ENCODE measurements around the gene DGLUCY.
"Not testable (repeated sequence)": the region's sequence is repeated elsewhere in the genome, so short reads cannot be mapped to it uniquely, and the experiment has no call there.

The DGLUCY gene

GRCh38 chr14:91108941-91109611 lies 4.8 kb upstream of the DGLUCY start:
- peak; percentile 22 for DNase-seq (ENCODE audit: low read depth)

- DNase-seq (ENCODE audit: low read depth) = no peak
These were observed 2.4 kb upstream of the DGLUCY start for GRCh38 chr14:91111443-91111842.

- no peak for DNase-seq (ENCODE audit: low read depth)
These were observed 1.7 kb upstream of the DGLUCY start for GRCh38 chr14:91112194-91112593.

GRCh38 chr14:91114079-91115065 lies 499 bp downstream of the DGLUCY start:
- DNase-seq (ENCODE audit: low read depth) = peak; percentile 43

GRCh38 chr14:91115986-91116770 lies 2.3 kb downstream of the DGLUCY start:
- DNase-seq (ENCODE audit: low read depth) = no peak

- DNase-seq (ENCODE audit: low read depth) = no peak
These were observed 3.2 kb downstream of the DGLUCY start for GRCh38 chr14:91116913-91117588.

- DNase-seq (ENCODE audit: low read depth) = no peak
These were observed 4.1 kb downstream of the DGLUCY start for GRCh38 chr14:91117960-91118359.

- no peak for DNase-seq (ENCODE audit: low read depth)
These were observed 4.7 kb downstream of the DGLUCY start for GRCh38 chr14:91118511-91119068.

GRCh38 chr14:91119556-91120311 lies 5.9 kb downstream of the DGLUCY start:
- DNase-seq (ENCODE audit: low read depth) = no peak

- DNase-seq (ENCODE audit: low read depth) = no peak
These were observed 9.3 kb downstream of the DGLUCY start for GRCh38 chr14:91123201-91123600.

- DNase-seq (ENCODE audit: low read depth) = not testable (repeated sequence)
These were observed 10.8 kb downstream of the DGLUCY start for GRCh38 chr14:91124406-91125270.

GRCh38 chr14:91125271-91125660 lies 11.4 kb downstream of the DGLUCY start:
- no peak for DNase-seq (ENCODE audit: low read depth)

- no peak for DNase-seq (ENCODE audit: low read depth)
These were observed 11.9 kb downstream of the DGLUCY start for GRCh38 chr14:91125801-91126200.

- no peak for DNase-seq (ENCODE audit: low read depth)
These were observed 12.9 kb downstream of the DGLUCY start for GRCh38 chr14:91126761-91127160.

- no peak for DNase-seq (ENCODE audit: low read depth)
These were observed 13.5 kb downstream of the DGLUCY start for GRCh38 chr14:91127401-91127801.

- DNase-seq (ENCODE audit: low read depth) = no peak
These were observed 14.1 kb downstream of the DGLUCY start for GRCh38 chr14:91127924-91128323.

GRCh38 chr14:91128699-91129098 lies 14.8 kb downstream of the DGLUCY start:
- no peak for DNase-seq (ENCODE audit: low read depth)

GRCh38 chr14:91129261-91129660 lies 15.4 kb downstream of the DGLUCY start:
- DNase-seq (ENCODE audit: low read depth) = no peak

GRCh38 chr14:91135039-91135438 lies 21.2 kb downstream of the DGLUCY start:
- no peak for DNase-seq (ENCODE audit: low read depth)
